Stimulated activated CD8-positive, alpha-beta memory T cell treated with anti-CD3 and anti-CD28 coated beads, Interleukin-7, amount 100 ng/mL, for 1 hour (primary cell): ENCODE data around the gene THYN1.

Experiments
- DNase-seq, 2 donors: peaks; one replicate each; pipeline ENCODE4 v3.0.0-alpha.2; 2020; ENCODE audit warnings: low read depth in 2 of 2

THYN1 gene

DNA sequence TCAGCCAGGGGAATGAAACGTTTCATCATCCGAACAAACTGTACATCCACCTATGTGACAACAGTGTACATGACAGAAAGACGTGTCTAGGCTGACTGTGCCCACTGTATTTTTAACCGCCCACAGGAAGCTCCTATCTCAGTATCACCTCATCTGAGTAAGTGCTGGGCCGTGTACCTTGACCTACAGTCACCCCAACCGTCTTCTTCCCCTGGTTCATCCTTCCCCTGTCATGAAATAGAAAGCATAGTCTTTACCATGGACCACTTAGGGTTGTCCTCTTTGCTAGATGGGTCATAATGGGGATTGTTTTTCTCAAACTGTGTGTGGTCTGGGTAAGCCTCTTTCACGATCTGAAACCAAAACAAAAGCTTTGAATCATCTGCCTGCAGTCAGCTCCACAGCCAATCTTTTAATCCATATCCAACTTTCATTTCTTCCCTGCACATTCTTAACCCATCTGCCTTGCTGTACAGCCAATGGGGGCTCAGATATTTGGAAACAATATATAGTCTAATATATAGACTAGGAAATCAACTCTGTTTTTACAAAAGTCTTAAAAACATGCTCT, 4.2 kb downstream of the THYN1 start:
- DNase-seq, result no peak

DNA sequence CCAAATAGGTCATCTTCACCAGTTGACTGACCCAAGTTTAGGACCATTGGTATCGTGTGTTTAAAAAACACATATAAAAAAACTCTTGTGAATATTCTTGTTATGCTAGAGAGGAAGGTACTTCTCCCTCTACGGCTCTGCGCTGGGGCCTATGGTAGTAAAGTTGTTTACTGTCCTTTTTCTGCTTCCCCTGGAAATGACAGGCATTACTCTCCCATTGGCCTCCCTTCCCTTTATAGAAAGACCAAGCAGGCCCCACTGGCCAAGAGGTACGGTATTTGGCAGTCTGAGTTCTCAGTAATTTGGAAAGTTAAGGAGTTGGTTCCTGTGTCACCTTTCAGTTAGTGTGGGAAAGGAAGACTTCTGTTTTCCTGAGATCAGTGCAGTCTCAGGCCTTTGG, 6.5 kb downstream of the THYN1 start:
- DNase-seq, result no peak

DNA sequence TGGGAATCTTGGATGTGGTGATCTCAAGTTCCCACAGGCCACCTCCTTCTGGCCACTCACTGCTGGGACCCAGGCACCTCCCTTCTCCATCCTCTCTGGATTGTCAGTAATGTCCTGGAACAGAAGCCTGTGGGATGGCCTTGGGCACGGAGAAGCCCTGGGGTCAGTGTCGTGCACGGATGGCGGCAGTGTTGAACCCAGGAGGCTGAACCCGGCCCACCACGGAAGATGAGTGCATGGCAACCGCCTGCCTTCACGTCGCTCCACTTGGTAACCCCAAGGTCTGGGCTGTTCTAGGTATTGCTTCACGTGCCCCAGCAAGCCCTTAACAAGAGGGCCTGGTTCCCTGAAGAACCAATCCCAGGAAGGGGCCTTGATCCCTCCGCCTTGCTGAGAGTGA, 7.1 kb downstream of the THYN1 start:
- no peak for DNase-seq

DNA sequence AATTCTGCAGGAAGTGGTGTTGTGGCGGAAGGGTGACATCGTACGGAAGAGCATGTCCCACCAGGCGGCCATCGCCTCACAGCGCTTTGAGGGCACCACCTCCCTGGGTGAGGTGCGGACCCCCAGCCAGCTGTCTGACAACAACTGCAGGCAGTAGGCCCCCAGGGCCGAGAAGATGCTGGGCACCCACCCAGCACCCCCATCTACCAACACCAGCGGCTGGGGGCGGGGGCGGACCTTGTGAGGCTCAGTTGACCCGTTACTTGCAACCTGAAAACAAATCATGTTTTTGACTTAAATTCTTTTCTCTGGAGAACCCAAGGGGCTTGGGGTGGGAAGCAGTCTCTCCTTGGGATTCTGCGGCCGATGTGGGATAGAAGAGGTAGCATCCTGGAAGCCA, 7.7 kb downstream of the THYN1 start:
- DNase-seq, result no peak

DNA sequence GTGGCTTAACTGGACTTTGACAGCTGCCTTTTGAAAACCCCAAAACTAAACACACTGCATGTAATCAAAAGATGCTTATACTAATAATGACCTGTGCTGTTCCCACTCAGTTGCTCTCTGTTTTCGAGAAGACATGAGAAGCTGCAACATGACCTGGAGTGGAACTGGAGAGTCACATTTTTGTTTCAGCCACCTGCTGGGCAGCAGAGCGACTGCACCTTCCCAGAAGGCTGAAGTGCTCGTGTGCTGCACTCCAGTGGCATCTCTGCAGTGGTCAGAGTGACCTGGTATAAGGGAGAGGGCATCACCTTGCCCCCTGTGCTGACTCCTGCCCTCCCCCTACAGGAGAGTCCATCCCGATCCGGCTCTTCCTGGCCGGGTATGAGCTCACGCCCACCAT, 8.6 kb downstream of the THYN1 start:
- DNase-seq, result no peak

DNA sequence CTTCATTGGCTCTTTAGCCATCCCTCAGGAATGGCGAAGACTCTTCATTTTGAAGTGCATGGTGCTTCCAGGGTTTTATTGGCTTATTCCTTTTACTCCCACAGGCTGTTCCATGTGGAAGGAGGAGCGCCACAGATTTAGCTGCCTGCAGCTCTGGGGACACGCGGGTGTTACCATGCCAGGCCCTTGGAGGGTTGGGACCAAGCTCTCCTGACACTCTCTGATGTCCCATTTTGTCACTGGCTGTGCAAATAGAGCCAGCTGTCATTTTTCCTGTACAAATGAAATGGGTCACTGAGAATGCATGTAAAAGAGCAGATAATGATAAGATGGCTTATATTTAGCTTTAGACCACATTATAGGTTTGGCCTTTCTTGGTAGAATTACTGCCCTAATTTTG, 9.2 kb downstream of the THYN1 start:
- no peak for DNase-seq

DNA sequence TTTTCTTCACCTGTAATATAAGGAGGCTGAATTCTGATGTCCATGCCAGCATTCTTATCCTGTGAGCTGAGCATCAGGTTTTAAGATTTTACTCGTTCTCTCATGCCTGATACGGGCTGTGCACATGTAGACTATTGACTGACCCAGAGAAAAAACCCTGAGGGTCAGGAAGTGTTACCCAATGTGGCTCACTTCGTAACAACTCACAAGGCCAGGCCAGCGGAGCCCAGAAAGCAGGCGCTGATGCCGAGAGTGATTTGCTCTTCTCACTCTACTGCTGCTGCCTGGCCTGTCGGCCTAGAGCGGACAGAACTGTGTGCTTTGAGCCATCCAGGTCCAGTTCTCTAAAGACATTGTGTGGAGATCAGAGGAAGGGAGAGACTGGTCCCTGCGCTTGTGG, 10.8 kb downstream of the THYN1 start:
- no peak for DNase-seq

DNA sequence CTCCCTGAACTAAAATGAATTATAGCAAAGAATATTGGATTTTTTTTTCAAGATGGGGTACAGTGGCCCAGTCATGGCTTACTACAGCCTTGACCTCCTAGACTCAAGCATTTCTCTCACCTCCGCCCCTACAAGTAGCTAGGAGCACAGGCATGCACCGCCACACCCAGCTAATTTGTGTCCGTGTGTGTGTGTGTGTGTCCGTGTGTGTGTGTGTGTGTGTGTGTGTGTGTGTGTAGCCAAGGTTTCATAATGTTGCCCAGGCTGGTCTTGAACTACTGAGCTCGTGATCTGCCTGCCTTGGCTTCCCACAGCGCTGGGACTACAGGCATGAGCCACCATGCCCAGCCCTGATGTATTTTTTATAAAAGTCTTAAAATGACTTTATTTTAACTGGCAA, 12.6 kb downstream of the THYN1 start:
- no peak for DNase-seq

DNA sequence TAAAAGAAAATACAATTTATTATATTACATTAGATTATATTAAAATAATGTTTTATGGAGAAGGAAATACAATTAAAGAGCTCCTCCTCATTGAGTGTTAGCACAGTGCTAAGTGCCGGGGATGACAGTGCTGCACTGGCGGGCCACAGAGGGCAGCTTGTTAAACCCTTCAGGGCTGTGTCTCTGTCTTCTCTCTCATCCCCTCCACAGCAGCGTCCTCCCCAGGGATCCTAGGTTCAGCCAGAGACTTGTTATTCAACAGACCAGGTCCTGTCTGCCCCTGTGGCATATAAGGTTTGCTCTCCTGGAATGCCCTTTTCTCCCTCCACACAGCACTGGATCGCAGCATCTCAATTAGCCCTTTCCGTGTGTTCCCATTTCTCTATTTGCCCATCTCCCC, 14.2 kb downstream of the THYN1 start:
- no peak for DNase-seq

DNA sequence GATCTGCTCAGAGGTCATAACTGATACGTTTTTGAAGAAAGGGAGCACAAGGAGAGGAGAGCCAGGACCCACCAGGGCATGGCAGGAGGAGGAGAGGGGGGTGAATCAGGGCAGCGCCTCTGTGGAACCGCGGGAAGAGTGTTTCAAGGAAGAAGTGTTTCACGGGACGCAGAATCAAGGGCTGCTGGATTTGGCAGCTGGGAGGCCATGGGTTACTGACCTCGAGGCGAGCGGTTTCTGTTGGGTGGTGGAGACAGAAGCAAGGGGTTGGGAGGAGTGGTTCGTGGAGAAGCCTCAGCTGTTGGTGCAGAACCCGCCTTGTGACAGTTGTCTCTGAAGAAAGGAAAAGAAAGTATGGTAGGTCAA, 15.6 kb downstream of the THYN1 start:
- no peak for DNase-seq

DNA sequence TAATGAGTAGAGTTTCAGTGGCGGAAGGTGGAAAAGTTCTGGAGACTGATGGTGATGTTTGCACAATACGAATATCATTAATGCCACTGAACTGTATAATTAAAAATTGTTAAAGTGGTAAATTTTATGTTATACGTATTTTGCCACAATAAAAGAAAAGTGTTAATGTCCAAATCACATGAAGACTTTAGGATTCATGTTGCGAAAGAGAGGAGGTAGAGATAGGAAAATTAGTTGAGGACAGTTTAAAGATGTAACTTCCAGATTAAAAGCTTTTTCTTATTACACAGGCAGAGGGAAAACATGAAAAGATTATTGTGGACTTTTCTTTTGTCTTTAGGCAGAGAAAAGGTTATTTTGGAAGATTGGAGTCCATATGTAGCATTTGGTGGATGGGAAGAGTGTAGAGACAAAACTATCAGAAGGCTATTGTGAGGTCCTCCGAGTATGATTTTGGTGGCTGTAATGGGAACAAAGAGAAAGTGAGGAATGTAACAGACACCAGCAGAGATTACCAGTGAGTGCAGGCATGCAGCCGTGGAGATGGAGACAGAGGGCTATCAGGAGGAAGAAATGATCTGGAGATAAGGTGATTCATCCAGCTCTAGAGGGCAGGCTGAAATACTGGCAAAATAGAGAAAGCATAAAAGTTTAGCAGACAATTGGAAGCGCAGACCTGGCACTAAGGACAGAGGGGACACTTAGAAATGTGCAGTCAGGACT, 16.2 kb downstream of the THYN1 start:
- DNase-seq, result no peak

DNA sequence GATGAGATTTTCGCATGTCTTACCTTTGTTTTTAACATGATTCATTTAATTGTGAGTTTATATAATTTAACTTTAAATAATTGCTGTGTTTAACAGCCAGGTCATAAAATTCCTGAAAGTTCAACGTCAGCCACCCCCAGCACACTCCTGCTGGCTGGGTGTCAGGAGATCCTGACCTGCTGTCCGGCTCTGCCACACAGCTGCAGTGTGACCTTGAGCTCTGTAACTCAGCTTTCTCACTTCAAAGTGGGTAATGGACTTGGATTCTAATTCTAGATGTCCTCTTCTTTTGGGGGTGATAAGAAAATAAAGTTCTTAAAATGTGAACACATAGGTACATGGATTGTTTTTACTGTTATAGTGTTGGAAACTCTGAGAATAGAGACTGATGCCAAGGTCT, 17.8 kb downstream of the THYN1 start:
- DNase-seq, result no peak

DNA sequence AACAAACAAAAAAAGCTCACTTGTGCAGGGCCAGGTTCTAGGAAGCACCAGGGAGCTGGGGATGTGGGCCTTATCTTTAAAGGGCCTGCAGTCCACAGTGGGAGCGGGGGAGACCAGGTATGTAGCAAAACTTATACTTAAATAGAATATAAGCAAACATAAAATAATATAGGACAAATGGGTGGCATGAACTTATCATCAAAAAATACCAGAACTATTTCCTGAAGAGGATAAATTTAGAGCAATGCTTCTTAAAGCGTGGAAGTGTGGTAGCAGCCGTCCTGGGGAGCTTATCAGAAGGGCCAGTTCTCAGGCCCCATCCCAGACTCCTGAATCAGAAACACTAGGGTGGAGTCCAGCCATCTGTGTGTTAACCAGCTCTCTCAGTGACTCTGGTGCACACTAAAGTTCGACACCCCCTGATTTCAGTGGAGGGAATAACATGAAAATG, 19.4 kb downstream of the THYN1 start:
- DNase-seq, result no peak

DNA sequence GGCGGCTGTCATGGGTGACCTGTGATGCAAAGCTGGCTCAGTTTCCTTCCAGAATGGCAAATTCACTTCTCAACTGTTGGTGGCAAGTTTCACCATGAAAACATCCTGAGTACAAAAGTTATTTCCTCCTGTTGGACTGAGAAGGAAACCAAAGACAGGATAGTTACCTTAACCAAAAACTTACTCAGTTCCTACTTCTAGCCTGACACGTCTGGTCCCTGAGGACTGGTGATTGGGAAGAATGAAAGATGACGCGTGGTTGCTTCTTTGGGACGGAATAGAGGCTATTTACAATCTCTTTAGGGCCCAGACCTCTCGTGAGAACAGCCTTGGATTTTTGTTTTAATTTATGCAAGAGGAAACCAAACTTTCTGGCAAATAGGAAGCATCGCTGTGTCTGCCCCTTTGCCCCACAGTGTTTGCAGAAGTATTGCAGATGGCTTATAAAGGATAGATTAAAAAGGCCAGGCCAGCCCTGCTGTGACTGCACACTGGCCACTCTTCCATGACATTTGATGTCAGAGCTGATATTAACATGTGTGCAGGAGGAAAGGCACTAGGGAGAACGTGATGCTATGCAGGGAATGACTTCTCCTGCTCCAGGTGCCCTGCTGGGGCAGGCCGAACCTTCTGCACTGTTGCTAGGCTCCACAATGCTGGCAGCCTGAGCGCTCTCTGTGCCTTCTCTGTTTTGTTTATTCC, 21.0 kb downstream of the THYN1 start:
- no peak for DNase-seq

DNA sequence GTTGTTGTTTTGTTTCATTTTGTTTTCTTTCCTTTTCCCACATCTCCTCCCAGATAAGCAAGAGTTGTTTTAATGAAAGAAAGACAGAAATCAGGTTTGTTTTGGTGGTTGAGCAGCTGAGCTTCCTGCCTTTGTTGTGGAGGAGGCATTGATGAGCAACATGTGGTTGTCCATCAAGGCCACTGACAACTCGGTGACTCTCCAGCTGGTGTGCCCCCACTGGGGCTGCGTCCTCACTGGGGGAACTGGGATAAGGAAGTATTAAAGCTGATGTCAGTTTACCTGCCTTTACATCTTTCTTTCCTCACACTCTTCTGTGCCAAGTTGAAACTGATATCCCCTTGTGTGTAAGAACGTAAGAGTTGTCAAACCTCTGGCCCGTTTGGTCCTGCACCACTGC, 22.8 kb downstream of the THYN1 start:
- no peak for DNase-seq

DNA sequence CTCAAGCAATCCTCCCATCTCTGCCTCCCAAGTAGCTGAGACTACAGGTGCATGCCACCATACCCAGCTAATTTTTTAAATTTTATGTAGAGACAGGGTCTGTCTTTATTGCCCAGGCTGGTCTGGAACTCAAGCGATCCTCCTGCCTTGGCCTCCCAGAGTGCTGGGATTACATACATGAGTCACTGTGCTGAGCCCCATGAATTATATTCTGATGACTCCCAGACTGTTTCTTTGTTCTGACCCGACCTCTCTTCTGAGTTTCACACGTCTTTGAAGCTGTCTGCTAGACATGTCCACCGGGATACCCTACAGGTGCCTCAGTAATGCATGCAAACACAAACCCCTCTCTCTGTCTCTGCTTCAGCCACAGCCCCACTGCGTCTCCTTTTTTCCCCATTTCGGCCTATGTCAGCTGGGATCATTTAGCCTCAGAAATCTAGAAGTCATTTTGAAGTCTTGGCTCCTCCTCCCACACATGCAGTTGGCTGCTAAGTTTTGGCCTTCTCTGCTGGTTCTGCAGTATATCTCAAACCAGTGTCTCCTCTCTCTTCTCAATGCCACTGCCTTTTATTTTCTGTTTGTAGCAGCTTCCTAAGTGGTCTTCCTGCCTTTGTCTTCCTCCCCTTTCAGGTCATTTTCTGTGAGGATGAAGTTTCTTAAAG, 23.9 kb downstream of the THYN1 start:
- no peak for DNase-seq

DNA sequence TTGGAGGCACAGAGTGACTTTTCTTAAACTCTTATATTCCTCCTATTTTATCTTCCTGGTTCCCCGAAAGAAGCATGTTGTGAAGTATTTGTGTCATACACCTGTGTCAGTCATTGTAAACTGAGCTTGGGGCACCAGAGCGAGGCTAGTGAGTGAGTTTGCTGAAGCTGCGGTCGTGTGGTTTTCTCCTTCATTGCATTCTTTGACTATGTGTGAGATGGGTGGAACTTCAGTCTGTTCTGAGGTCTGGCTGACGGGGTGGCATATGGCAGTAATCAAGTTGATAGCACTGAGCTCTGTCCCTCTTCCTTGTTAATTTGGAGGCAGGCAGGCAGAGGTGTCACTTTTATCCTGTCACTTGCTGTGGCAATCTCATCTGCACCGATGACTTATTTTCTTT, 24.5 kb downstream of the THYN1 start:
- no peak for DNase-seq

DNA sequence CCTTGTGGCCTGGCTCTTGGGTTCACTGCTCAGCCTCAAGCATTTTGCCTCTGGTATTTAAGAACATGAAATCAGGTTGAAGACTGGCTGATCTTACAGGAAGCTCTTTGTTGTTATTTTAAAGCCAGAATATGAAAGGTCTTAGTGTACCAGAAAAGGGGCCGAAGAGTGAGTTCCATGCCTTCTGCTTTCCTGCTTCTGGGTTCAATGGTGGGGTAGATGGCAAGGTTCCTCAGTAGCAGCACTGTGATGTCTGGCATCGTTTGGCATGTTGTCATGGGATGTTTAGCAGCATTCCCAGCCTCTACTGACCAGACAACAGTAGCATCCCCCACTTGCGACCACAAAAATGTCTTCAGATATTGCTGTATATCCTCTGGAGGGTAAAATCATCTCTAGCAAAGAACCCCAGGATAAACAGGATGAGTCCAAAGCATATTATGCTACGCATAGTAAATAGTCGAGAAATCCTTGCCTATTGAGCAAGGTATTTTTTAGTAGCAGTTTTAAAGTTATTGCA, 26.3 kb downstream of the THYN1 start:
- DNase-seq, result no peak

DNA sequence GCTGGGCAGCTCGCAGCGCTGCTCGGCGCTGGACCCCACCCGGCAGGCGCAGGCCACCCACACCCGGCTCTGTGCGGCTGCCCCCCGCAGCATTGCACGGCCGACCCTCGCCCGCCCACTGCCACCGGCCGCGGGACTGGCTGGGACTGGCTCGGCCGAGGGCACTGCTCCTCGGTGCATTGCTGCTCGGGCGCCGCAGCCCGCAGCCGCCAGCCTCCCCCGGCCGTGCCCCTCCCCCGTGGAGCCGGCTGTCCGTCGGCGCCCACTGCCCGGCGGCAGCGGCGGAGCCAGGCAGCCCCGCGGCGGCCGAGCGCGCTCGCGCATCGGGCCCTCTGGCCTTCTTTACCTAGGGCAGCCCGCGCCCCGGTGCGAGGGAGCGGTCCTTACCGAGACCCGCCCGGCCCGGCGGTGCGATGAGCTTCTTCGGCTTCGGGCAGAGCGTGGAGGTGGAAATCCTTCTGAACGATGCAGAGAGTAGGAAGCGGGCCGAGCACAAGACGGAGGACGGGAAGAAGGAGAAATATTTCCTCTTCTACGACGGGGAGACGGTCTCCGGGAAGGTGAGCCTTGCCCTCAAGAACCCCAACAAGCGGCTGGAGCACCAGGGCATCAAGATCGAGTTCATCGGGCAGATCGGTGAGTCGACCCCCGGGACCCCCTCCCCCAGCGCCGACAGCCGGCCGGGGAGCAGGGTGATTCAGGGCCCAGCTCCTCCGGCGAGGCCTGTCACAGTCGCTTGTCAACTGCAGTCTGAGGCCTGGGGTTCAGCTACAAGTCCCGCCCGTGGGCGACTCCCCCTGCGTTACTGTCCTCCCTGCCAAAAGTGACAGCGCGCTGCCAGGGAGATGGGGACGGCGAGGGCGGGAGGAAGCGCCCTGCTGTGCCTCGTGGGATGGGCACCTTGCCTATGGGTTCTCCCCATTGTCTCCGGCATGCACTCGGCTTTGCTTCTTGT, 28.2 kb downstream of the THYN1 start:
- no peak for DNase-seq

DNA sequence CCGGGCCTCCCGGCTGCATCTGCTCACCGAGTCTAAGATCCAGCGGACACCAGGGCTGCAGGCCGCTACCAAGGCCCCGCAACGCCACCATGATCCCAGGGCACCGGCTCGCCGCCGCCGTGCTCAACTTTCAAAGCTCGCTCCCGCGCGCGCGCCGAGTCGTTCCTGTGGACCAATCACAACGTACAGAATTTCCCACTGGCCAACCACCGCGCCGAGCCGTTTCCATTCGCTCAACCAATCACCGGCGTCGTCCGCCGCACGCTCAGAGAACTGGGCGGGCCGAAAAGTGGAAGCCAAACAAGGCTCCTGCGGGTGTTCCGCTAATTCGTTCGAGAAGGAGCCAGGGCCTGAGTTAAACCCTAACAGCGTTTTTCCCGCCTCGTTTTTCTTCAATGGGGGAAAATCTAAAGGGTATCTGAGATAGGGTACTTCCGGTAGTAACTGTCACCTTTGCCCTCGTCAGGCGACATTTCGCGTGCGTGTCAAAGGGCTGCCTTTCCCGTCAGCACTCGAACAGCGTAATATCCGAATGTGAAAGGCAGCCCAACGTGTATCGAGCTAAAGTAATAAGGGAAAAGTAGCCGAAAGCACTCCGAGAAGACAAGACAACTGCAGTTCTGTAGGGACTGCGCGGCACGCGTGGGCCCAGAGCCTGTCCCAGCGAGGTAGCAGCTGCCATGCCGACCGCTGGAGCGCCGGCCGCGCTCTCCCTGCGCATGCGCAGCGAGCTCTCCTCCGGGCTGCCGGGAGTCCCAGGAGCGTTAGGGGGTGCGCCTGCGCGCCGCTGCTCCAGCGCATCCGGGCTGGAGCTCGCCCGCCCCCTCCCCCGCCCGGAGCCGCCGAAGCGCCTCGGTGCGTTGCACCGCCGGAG, 29.1 kb downstream of the THYN1 start, which contains the start of the genes NCAPD3 and VPS26B:
Gene NCAPD3 (minus strand): TSS at position 132 of the 874 bp plus-strand sequence. CDS start 41 bp downstream, at position 91.
Gene VPS26B (plus strand): TSS at position 836 of the 874 bp plus-strand sequence. CDS start 452 bp downstream, outside the sequence.
- DNase-seq, result peak; percentile 87 to 93
